Breast epithelium (tissue), 3 donors: Measurements from ENCODE around the gene PFN2.

Experiments
- POLR2AphosphoS5 ChIP-seq, 3 donors: sonication (generic); formaldehyde crosslinking; IDR thresholded peaks; one replicate each; pipeline ENCODE4 v1.6.1; 2017; ENCODE audit warnings: antibody characterized with exemption in 3 of 3
- TF ChIP-seq, protein P1 (sequence below), 3 donors: fragments of 450-650 bp; IDR thresholded peaks; one replicate each; pipeline ENCODE4 v1.5.1; 2016 to 2017; ENCODE audit warnings: antibody characterized with exemption in 3 of 3, mild to moderate bottlenecking in 3 of 3, moderate library complexity in 3 of 3

- TF ChIP-seq POLR2AphosphoS5 (IDR thresholded peaks at IDR 0.05) = no peak
- TF ChIP-seq, protein P1, sequence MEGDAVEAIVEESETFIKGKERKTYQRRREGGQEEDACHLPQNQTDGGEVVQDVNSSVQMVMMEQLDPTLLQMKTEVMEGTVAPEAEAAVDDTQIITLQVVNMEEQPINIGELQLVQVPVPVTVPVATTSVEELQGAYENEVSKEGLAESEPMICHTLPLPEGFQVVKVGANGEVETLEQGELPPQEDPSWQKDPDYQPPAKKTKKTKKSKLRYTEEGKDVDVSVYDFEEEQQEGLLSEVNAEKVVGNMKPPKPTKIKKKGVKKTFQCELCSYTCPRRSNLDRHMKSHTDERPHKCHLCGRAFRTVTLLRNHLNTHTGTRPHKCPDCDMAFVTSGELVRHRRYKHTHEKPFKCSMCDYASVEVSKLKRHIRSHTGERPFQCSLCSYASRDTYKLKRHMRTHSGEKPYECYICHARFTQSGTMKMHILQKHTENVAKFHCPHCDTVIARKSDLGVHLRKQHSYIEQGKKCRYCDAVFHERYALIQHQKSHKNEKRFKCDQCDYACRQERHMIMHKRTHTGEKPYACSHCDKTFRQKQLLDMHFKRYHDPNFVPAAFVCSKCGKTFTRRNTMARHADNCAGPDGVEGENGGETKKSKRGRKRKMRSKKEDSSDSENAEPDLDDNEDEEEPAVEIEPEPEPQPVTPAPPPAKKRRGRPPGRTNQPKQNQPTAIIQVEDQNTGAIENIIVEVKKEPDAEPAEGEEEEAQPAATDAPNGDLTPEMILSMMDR (IDR thresholded peaks at IDR 0.05) = no peak
Observed at GRCh38 chr3:149959443-149959842, 11.3 kb downstream of the PFN2 start.
